ENCODE data around the gene RPL10. TPM values are rescaled to one million over a fixed set of nuclear protein-coding genes. Genes with fewer than 3 reads are reported as not detected.

RPL10 gene
- total and polyA plus RNA-seq, 9 of the 15 experiments (the other 6 are each of a cell fraction or from before 2014, with no cell fraction given), result 3,774 to 7,600 (median 5,014) TPM

DNA sequence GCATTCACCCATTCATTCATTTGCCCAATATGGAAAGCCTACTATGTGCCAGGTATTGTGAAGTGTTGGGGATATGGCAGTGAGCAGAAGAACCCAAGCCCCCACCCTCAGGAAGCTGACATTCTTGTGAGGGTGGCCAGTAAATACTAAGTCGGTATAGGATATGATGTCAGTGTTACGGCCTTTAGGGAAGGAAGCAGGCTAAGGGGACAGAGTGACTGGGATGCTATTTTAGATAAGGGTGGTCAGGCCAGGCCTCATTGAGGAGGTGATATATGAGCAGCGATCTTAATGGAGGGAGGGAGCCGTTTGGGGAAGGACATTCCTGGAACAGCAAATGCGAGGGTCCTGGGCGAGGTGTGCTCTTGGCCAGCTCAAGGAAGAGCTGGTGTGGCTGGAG lies 32.3 kb downstream of the RPL10 start (continued):
- TF ChIP-seq, protein P1, sequence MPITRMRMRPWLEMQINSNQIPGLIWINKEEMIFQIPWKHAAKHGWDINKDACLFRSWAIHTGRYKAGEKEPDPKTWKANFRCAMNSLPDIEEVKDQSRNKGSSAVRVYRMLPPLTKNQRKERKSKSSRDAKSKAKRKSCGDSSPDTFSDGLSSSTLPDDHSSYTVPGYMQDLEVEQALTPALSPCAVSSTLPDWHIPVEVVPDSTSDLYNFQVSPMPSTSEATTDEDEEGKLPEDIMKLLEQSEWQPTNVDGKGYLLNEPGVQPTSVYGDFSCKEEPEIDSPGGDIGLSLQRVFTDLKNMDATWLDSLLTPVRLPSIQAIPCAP (CRISPR knock-in tag; IDR thresholded peaks at IDR 0.05; ENCODE audit: borderline replicate concordance), result no peak
- TF ChIP-seq TBP (optimal IDR thresholded peaks at IDR 0.05; ENCODE audit: low read depth, low read length), result no peak
- TF ChIP-seq NFYB (IDR thresholded peaks at IDR 0.05; ENCODE audit: extremely low read depth, insufficient read length), result no peak
- TF ChIP-seq, protein P2, sequence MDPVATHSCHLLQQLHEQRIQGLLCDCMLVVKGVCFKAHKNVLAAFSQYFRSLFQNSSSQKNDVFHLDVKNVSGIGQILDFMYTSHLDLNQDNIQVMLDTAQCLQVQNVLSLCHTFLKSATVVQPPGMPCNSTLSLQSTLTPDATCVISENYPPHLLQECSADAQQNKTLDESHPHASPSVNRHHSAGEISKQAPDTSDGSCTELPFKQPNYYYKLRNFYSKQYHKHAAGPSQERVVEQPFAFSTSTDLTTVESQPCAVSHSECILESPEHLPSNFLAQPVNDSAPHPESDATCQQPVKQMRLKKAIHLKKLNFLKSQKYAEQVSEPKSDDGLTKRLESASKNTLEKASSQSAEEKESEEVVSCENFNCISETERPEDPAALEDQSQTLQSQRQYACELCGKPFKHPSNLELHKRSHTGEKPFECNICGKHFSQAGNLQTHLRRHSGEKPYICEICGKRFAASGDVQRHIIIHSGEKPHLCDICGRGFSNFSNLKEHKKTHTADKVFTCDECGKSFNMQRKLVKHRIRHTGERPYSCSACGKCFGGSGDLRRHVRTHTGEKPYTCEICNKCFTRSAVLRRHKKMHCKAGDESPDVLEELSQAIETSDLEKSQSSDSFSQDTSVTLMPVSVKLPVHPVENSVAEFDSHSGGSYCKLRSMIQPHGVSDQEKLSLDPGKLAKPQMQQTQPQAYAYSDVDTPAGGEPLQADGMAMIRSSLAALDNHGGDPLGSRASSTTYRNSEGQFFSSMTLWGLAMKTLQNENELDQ (CRISPR knock-in tag; IDR thresholded peaks at IDR 0.05; ENCODE audit: borderline replicate concordance), result no peak
- no peak for TF ChIP-seq MED1 (CRISPR knock-in tag; IDR thresholded peaks at IDR 0.05; ENCODE audit: borderline replicate concordance)
- TF ChIP-seq, protein P3, sequence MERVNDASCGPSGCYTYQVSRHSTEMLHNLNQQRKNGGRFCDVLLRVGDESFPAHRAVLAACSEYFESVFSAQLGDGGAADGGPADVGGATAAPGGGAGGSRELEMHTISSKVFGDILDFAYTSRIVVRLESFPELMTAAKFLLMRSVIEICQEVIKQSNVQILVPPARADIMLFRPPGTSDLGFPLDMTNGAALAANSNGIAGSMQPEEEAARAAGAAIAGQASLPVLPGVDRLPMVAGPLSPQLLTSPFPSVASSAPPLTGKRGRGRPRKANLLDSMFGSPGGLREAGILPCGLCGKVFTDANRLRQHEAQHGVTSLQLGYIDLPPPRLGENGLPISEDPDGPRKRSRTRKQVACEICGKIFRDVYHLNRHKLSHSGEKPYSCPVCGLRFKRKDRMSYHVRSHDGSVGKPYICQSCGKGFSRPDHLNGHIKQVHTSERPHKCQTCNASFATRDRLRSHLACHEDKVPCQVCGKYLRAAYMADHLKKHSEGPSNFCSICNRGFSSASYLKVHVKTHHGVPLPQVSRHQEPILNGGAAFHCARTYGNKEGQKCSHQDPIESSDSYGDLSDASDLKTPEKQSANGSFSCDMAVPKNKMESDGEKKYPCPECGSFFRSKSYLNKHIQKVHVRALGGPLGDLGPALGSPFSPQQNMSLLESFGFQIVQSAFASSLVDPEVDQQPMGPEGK (CRISPR knock-in tag; IDR thresholded peaks at IDR 0.05; ENCODE audit: borderline replicate concordance), result no peak
- TF ChIP-seq, protein P4, sequence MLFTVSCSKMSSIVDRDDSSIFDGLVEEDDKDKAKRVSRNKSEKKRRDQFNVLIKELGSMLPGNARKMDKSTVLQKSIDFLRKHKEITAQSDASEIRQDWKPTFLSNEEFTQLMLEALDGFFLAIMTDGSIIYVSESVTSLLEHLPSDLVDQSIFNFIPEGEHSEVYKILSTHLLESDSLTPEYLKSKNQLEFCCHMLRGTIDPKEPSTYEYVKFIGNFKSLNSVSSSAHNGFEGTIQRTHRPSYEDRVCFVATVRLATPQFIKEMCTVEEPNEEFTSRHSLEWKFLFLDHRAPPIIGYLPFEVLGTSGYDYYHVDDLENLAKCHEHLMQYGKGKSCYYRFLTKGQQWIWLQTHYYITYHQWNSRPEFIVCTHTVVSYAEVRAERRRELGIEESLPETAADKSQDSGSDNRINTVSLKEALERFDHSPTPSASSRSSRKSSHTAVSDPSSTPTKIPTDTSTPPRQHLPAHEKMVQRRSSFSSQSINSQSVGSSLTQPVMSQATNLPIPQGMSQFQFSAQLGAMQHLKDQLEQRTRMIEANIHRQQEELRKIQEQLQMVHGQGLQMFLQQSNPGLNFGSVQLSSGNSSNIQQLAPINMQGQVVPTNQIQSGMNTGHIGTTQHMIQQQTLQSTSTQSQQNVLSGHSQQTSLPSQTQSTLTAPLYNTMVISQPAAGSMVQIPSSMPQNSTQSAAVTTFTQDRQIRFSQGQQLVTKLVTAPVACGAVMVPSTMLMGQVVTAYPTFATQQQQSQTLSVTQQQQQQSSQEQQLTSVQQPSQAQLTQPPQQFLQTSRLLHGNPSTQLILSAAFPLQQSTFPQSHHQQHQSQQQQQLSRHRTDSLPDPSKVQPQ (CRISPR knock-in tag; IDR thresholded peaks at IDR 0.05; ENCODE audit: borderline replicate concordance), result no peak
- no peak for TF ChIP-seq KAT7 (CRISPR knock-in tag; IDR thresholded peaks at IDR 0.05; ENCODE audit: borderline replicate concordance)
- peak; percentile 60; the same call in 1 of the 2 replicates for TF ChIP-seq DPF2 (IDR thresholded peaks at IDR 0.05)
- no peak for TF ChIP-seq MXI1 (IDR thresholded peaks at IDR 0.05; ENCODE audit: low read depth, low read length)
- no peak for TF ChIP-seq ZNF184 (CRISPR knock-in tag; IDR thresholded peaks at IDR 0.05)
- TF ChIP-seq GATA2 (CRISPR knock-in tag; IDR thresholded peaks at IDR 0.05), result 0 out of 2 replicates have a peak, but pooled peaks have one; percentile 9
- no peak for TF ChIP-seq KAT2B (IDR thresholded peaks at IDR 0.05; ENCODE audit: low read depth, low read length)
- peak; percentile 46; the same call in 1 of the 2 replicates for TF ChIP-seq ATF7 (IDR thresholded peaks at IDR 0.05)
- TF ChIP-seq PBX2 (CRISPR knock-in tag; IDR thresholded peaks at IDR 0.05; ENCODE audit: low read depth), result no peak
- 0 out of 2 replicates have a peak, but pooled peaks have one; percentile 27 for TF ChIP-seq PBX2 (tag; conservative IDR thresholded peaks at IDR 0.05; ENCODE audit: low read depth)

All from K562 (cell line).